ENCODE results near the gene ARID1B.

GRCh38 chr6:156909212-156910010 is 132.2 kb downstream of the ARID1B start:
- TF ChIP-seq CTCF (IDR thresholded peaks at IDR 0.05) (no peak), POLR2A (IDR thresholded peaks at IDR 0.05) (no peak)
